Measurements from ENCODE around the gene SEC22A.

SEC22A gene

GRCh38 chr3:123310186-123310585, 108.4 kb downstream of the SEC22A start:
- no peak for DNase-seq

- DNase-seq: no peak
These were observed 109.0 kb downstream of the SEC22A start for GRCh38 chr3:123310741-123311140.

- DNase-seq: no peak
These were observed 109.5 kb downstream of the SEC22A start for GRCh38 chr3:123311201-123311600.

- DNase-seq: no peak
These were observed 110.9 kb downstream of the SEC22A start for GRCh38 chr3:123312331-123313265.

GRCh38 chr3:123313889-123314288, 112.1 kb downstream of the SEC22A start:
- DNase-seq: no peak

GRCh38 chr3:123314359-123315270, 112.9 kb downstream of the SEC22A start:
- peak; percentile 14 for DNase-seq

- no peak for DNase-seq
These were observed 113.5 kb downstream of the SEC22A start for GRCh38 chr3:123315271-123315595.

GRCh38 chr3:123317716-123318115, 116.0 kb downstream of the SEC22A start:
- no peak for DNase-seq

- no peak for DNase-seq
These were observed 116.6 kb downstream of the SEC22A start for GRCh38 chr3:123318374-123318773.

- no peak for DNase-seq
These were observed 118.0 kb downstream of the SEC22A start for GRCh38 chr3:123319760-123320159.

- DNase-seq: no peak
These were observed 118.5 kb downstream of the SEC22A start for GRCh38 chr3:123320221-123320620.

GRCh38 chr3:123321806-123322205, 120.1 kb downstream of the SEC22A start:
- no peak for DNase-seq

- DNase-seq: no peak
These were observed 121.1 kb downstream of the SEC22A start for GRCh38 chr3:123322866-123323265.

Data from NCI-H1092 treated with DMSO at 0.1 percent for 48 hours (cell line).